ENCODE data around the gene HIVEP3.

The HIVEP3 gene

GRCh38 chr1:41901551-41901950 lies 17.2 kb downstream of the HIVEP3 start:
- Histone ChIP-seq H3K4me3 (ENCODE audit: low read length) (no peak overlapping the region), H3K27ac (ENCODE audit: low read depth, low read length) (no peak overlapping the region), H3K27me3 (ENCODE audit: control insufficient read depth, insufficient read depth, low read length) (no peaks in the 10 kb centered on the region), H3K4me1 (ENCODE audit: control insufficient read depth, insufficient read depth, low read length) (no peaks in the 10 kb centered on the region), H3K36me3 (ENCODE audit: control insufficient read depth, insufficient read depth, low read length) (no peaks in the 10 kb centered on the region), H3K9ac (ENCODE audit: low read length) (no peak overlapping the region)

DNA sequence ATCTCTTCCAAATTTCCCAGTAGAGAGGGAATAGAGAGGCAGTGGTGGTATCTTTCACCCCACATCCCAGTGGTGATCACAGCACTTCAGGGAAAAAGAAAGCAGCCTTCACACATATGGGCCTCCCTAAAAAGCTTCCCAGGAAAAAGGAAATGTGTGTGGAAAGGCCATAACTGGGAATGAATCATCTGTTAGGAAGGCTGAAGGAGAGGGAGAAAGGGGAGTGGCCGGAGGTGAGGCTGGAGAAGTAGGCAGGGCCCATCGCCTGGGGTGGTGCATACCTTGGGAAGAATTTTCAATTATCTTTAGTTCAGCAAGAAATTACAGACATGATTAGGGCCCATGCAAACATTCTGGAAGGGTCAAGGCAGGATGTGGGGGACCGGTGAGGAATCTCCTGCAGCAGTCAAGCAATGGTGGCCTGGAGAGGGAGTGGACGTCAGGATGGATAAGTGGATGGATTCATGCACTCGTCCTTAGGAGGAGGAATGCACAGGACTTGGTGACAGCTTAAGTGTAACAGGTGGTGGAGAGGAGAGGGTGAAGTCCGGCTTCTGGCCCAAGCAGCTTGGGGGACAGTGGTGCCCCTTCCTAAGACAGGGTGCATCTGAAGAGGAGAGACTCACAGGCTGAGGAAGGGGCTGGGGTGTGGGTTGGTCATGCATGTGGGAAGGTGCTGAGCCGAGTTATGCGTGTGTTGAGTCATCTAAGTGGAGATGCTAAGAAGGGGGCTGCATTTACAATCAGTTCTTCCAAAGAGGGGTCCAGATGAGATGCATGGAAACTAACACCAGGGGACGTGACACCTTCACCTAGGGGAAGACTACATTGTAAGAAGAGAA lies 17.9 kb downstream of the HIVEP3 start:
- H3K9ac ChIP-seq (ENCODE audit: low read length): no peak overlapping the region
- no peaks in the 10 kb centered on the region for H3K36me3 ChIP-seq (ENCODE audit: control insufficient read depth, insufficient read depth, low read length)
- no peaks in the 10 kb centered on the region for H3K4me1 ChIP-seq (ENCODE audit: control insufficient read depth, insufficient read depth, low read length)
- no peak overlapping the region for H3K4me3 ChIP-seq (ENCODE audit: low read length)
- H3K27me3 ChIP-seq (ENCODE audit: control insufficient read depth, insufficient read depth, low read length): no peaks in the 10 kb centered on the region
- H3K27ac ChIP-seq (ENCODE audit: low read depth, low read length): no peak overlapping the region

DNA sequence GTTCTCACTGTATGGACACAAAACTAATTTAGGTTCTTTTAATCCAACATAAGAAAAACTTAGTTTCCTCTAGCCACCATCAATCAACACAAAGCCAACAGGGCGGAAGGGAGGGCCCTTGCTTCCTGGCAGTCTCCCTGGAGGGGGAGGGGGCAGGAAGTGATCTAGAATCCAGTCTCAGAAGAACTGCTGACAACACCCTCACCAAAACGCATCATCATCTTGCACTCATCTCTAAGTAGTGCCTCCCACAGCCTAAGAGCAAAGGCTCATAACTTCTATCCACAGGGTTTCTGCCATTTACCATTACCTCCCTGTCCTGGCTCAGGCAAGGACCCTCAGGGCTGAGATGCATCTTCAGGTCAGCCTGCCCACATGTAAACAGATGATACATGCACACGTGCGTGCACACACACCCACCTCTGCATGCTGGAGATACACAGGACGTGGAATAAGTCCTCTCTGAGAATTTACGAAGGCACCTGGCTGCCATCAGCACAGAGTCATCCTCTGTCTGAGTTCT lies 20.5 kb downstream of the HIVEP3 start:
- Histone ChIP-seq H3K4me3 (ENCODE audit: low read length) (no peak overlapping the region), H3K4me1 (ENCODE audit: control insufficient read depth, insufficient read depth, low read length) (no peaks in the 10 kb centered on the region), H3K36me3 (ENCODE audit: control insufficient read depth, insufficient read depth, low read length) (no peaks in the 10 kb centered on the region), H3K27me3 (ENCODE audit: control insufficient read depth, insufficient read depth, low read length) (no peaks in the 10 kb centered on the region), H3K9ac (ENCODE audit: low read length) (no peak overlapping the region), H3K27ac (ENCODE audit: low read depth, low read length) (no peak overlapping the region)

DNA sequence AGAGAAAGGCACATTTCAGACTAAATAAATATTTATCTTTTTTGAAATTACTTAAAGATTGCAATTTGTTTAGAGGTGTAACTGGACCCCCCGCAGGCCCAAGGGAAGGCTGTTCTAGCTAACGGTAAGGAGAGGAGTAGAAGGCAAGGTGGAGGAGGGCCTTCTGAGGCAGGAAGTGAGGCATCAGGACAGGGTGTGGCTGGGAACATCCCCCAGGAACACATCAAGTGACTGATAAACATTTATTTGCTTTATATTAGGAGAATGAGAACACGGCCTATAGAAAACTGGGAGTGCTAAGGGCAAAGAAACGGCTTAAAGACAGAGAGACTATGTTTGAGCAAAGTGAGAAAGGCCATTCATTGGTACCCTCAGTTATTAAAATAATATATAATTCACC lies 23.2 kb downstream of the HIVEP3 start:
- H3K27me3 ChIP-seq (ENCODE audit: control insufficient read depth, insufficient read depth, low read length): no peaks in the 10 kb centered on the region
- H3K4me3 ChIP-seq (ENCODE audit: low read length): no peak overlapping the region
- no peaks in the 10 kb centered on the region for H3K36me3 ChIP-seq (ENCODE audit: control insufficient read depth, insufficient read depth, low read length)
- no peak overlapping the region for H3K9ac ChIP-seq (ENCODE audit: low read length)
- no peak overlapping the region for H3K27ac ChIP-seq (ENCODE audit: low read depth, low read length)
- H3K4me1 ChIP-seq (ENCODE audit: control insufficient read depth, insufficient read depth, low read length): no peaks in the 10 kb centered on the region

GRCh38 chr1:41894808-41895483 lies 23.8 kb downstream of the HIVEP3 start:
- no peaks in the 10 kb centered on the region for H3K27me3 ChIP-seq (ENCODE audit: control insufficient read depth, insufficient read depth, low read length)
- H3K9ac ChIP-seq (ENCODE audit: low read length): no peak overlapping the region
- no peak overlapping the region for H3K27ac ChIP-seq (ENCODE audit: low read depth, low read length)
- H3K4me1 ChIP-seq (ENCODE audit: control insufficient read depth, insufficient read depth, low read length): no peaks in the 10 kb centered on the region
- no peak overlapping the region for H3K4me3 ChIP-seq (ENCODE audit: low read length)
- no peaks in the 10 kb centered on the region for H3K36me3 ChIP-seq (ENCODE audit: control insufficient read depth, insufficient read depth, low read length)

DNA sequence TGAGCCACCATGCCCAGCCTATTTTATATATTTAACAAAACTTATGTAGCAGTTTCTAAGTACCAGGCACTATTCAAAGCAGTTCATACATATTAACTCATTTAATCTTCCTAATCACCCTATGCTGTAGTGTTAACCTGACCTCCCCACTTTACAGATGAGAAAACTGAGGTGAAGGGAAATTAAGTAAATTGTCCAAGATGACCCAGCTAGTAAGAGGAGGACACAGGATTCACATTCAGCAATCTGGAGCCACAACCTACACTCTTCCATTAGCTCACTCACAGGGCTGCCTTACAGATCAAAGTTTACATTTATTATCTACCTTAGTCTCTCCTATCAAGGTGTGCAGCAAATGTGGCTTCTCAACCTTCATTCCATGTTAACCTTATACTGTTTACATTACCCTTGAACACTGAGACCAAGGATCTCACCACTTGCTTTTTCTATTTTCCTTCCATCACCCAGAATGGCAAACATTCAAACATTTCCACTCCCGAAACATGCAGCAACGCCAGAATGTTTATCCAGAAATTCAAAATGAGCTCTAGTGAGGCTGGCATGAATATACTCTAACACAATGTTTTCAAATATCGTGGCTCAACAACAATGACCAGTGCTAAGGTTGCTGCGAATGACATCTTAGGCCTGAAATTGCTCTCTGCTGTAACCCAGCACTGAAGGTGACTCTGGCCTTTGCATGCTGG lies 24.5 kb downstream of the HIVEP3 start:
- H3K4me3 ChIP-seq (ENCODE audit: low read length): no peak overlapping the region
- no peaks in the 10 kb centered on the region for H3K4me1 ChIP-seq (ENCODE audit: control insufficient read depth, insufficient read depth, low read length)
- H3K9ac ChIP-seq (ENCODE audit: low read length): no peak overlapping the region
- H3K27ac ChIP-seq (ENCODE audit: low read depth, low read length): no peak overlapping the region
- no peaks in the 10 kb centered on the region for H3K36me3 ChIP-seq (ENCODE audit: control insufficient read depth, insufficient read depth, low read length)
- no peaks in the 10 kb centered on the region for H3K27me3 ChIP-seq (ENCODE audit: control insufficient read depth, insufficient read depth, low read length)

- no peaks in the 10 kb centered on the region for H3K27me3 ChIP-seq (ENCODE audit: control insufficient read depth, insufficient read depth, low read length)
- no peaks in the 10 kb centered on the region for H3K36me3 ChIP-seq (ENCODE audit: control insufficient read depth, insufficient read depth, low read length)
- H3K4me1 ChIP-seq (ENCODE audit: control insufficient read depth, insufficient read depth, low read length): no peaks in the 10 kb centered on the region
- no peak overlapping the region for H3K27ac ChIP-seq (ENCODE audit: low read depth, low read length)
- no peak overlapping the region for H3K9ac ChIP-seq (ENCODE audit: low read length)
- no peak overlapping the region for H3K4me3 ChIP-seq (ENCODE audit: low read length)
These were observed 26.4 kb downstream of the HIVEP3 start for GRCh38 chr1:41892301-41892781.

- no peaks in the 10 kb centered on the region for H3K36me3 ChIP-seq (ENCODE audit: control insufficient read depth, insufficient read depth, low read length)
- no peak overlapping the region for H3K27ac ChIP-seq (ENCODE audit: low read depth, low read length)
- H3K27me3 ChIP-seq (ENCODE audit: control insufficient read depth, insufficient read depth, low read length): no peaks in the 10 kb centered on the region
- no peaks in the 10 kb centered on the region for H3K4me1 ChIP-seq (ENCODE audit: control insufficient read depth, insufficient read depth, low read length)
- peak overlapping the region; percentile 29 for H3K9ac ChIP-seq (ENCODE audit: low read length)
- peak overlapping the region; percentile 60 for H3K4me3 ChIP-seq (ENCODE audit: low read length)
These were observed 27.4 kb downstream of the HIVEP3 start for GRCh38 chr1:41891199-41891896.

DNA sequence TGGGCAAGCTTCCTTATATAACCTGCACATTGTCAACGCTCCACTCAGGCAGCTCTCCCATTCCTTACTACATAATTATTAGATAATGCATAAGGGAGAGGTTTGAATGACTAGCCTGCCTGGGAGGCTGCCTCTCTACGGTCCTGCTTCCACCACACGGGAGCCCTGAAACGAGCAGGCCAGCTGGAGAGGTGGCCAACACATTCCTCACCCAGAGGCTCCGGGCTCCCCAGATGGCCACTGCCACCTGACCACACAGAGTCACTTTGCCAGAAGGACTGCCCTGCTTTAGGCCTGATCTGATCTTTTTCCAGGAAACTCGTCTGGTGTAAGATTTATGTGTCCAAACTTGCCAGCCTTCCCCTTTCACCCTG lies 27.9 kb downstream of the HIVEP3 start:
- Histone ChIP-seq H3K27me3 (ENCODE audit: control insufficient read depth, insufficient read depth, low read length) (no peaks in the 10 kb centered on the region), H3K9ac (ENCODE audit: low read length) (no peak overlapping the region), H3K27ac (ENCODE audit: low read depth, low read length) (no peak overlapping the region), H3K36me3 (ENCODE audit: control insufficient read depth, insufficient read depth, low read length) (no peaks in the 10 kb centered on the region), H3K4me3 (ENCODE audit: low read length) (peak overlapping the region; percentile 60), H3K4me1 (ENCODE audit: control insufficient read depth, insufficient read depth, low read length) (no peaks in the 10 kb centered on the region)

GRCh38 chr1:41889506-41890414 lies 29.0 kb downstream of the HIVEP3 start:
- Histone ChIP-seq H3K4me3 (ENCODE audit: low read length) (no peak overlapping the region), H3K36me3 (ENCODE audit: control insufficient read depth, insufficient read depth, low read length) (no peaks in the 10 kb centered on the region), H3K27me3 (ENCODE audit: control insufficient read depth, insufficient read depth, low read length) (no peaks in the 10 kb centered on the region), H3K9ac (ENCODE audit: low read length) (no peak overlapping the region), H3K27ac (ENCODE audit: low read depth, low read length) (no peak overlapping the region), H3K4me1 (ENCODE audit: control insufficient read depth, insufficient read depth, low read length) (no peaks in the 10 kb centered on the region)

DNA sequence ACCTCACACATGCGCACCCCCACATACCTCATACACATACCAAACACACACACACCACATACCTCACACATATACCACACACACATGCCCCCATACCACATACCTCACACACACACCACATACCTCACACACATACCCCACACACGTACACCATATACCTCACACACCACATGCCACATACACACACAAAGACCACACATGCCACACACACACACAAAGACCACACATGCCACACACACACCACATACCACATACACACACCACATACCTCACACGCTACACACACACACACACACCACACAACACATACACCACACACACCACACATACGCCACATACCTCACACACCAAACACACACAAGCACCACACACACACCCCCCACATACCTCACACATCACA lies 30.0 kb downstream of the HIVEP3 start:
- Histone ChIP-seq H3K36me3 (ENCODE audit: control insufficient read depth, insufficient read depth, low read length) (no peaks in the 10 kb centered on the region), H3K27ac (ENCODE audit: low read depth, low read length) (no peak overlapping the region), H3K4me3 (ENCODE audit: low read length) (no peak overlapping the region), H3K4me1 (ENCODE audit: control insufficient read depth, insufficient read depth, low read length) (no peaks in the 10 kb centered on the region), H3K9ac (ENCODE audit: low read length) (no peak overlapping the region), H3K27me3 (ENCODE audit: control insufficient read depth, insufficient read depth, low read length) (no peaks in the 10 kb centered on the region)

Measured in rectal smooth muscle tissue (tissue), 1 donor.